NOMO-1 (cell line): ENCODE results near the gene OSM.

Experiments used
- DNase-seq, 2 experiments: peaks; one replicate each; lab custom pipeline; 2025; ENCODE audit not compliant: unreplicated experiment in 2 of 2; lab: John Stamatoyannopoulos, UW

Gene OSM

DNA sequence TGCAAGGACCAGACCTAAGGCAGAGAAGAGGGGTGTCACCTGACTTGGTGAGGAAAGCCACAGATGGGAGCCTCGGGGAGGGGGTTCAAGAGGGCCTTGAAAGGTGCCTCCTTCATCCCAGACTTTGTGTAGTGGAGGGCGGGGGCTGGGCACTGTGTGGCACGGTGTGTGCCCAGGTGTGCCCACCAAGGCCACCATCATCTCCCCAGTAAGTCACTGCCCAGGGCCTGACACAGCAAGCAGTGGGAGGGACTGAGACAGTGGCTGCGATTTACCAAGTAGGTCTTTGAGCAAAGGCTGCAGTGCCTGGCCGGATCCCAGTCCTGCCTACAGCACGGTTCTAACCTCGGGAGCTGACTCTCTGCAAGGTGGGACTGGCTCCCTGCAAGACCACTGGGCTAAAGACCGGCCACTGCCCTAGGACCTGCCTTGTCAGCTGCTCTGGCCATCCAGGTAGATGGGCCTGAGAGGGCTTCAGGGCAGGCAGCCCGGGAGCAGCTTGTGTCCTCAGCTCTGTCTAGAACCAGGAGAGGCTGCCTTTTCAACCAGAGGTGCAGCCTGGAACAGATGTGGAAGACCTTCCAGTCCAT, 1.4 kb downstream of the OSM start:
- DNase-seq = no peak

GRCh38 chr22:30263883-30264282, 2.8 kb downstream of the OSM start:
- no peak for DNase-seq

DNA sequence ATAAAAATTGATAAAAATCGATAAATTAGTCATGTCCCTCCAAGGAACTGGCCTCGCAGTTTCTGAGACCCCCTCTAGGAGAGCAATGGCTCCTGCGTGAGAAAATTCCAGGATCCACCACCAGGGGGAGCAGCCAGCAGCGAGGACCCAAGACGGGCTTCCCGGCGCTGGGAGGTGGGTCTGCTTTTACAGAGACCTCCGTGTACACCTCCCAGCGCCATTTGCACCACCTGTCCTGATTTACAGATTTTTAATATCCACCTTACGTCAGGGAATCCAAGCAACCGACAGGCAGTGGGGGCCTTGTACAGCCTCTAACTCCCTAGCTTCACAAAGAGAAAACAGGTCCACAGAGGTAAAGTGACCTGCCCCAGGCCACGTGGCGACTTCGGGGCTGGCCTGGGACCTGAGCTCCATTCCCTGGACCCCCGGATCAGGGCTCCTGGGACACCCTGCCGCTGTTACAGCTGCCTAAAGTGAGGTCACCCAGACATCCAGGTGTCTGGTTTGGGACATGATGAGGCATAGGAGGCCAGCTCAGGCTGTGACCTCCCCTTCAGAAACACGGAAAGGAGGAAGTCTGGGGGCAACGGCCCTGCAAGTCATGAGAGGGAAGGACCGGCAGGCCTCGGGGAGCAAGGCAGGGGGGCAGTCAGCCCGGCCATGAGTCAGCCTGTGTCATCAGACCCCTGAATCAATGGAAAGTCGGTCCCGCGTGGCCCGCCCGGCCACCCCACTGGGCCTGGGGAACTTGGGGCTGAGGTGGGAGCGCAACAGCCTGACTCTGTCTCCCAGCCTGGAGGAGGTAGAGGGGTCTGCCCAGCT, 3.5 kb downstream of the OSM start:
- peak; percentile 60 to 71 for DNase-seq

DNA sequence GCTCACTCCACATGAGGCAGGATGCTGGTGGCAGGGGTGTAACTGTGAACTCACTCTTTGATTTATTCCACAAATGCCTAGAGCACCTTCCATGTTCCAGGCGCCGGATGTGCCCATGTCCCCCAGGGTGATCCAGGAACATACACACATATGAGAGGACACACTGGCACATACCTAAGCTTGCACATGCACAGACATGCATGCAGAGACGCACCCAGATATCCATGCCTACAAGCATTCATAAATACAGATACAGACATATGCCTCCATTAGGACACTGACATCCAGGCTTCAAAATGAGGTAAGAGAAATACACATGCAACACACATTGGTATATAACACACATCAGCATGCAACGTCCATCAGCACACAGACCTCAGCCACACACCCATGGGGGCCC, 4.5 kb downstream of the OSM start:
- DNase-seq = no peak

DNA sequence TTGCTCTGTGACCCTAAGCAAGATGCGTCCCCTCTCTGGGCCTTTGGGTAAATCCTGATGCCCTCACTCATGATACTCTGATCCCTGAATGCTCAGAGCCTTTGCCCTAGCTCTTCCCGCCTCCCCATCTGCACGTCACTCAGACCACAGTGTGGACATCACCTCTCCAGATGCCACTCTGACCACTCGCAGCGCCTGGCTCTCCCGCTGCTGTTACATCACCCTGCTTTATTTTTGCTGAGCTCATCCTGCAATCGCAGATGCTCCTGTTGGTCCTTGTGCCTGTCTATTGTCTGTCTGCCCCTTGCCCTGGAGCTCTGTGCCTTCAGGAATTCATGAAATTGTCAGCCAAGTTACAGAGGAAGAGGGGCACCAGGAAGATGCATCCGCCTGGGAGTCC, 5.5 kb downstream of the OSM start:
- DNase-seq = peak in 1 of 2 experiments; percentile 33

- DNase-seq = no peak
Measured at GRCh38 chr22:30260682-30261081, 6.0 kb downstream of the OSM start.

- no peak for DNase-seq
Measured at GRCh38 chr22:30260276-30260675, 6.4 kb downstream of the OSM start.

- no peak for DNase-seq
Measured at GRCh38 chr22:30254314-30254713, 12.3 kb downstream of the OSM start.

DNA sequence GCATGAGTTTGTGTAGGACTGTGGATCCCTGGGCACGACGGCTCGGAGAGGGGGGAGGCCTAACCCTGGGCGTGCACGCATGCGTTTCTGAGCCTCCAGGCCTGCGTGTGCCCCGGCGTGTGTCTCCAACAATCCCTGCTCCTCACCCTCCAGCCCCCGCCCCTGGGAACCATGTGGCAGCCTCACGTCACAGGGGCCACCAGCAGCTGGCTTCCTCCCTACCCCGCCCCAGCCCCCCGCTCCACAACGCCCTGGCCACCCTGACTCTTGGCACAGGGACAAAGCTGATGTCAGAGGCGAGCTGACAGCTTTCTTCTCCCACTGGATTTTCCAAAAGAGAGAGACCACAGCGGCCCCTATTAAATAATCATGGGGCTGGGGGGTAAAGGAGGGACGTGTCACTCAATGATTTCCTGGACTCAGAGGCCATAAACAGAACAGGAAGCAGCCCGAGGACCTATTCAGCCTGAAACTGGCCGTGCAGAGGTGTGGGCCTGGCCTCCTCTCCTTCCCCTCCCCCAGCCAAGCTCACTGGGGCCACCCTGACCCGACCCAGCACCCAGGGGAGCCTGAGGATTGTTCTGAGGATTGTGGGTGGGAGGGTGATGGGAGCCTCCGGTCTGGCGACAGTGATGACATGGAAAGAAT, 13.3 kb downstream of the OSM start:
- DNase-seq = no peak

GRCh38 chr22:30252411-30253204, 14.0 kb downstream of the OSM start:
- peak in 1 of 2 experiments; percentile 19 for DNase-seq

DNA sequence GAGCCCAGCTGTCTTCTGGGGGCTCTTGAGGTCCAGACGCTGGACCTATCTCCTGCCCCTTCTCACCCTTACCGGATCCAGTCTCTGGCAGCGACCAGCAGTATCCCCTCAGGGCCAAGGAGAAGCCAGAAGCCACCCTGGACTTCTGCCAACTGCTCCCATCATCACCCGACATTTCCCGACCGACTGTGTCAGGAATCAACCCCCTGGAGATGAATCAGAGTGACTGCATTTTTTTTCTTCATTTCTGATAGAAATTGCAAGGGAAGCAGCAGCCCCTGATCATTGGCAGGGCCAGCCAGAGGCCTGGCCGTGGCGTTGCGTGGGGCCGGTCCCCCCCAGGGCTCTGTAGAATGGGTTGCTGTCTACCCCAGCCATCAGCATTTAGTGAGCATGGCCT, 14.9 kb downstream of the OSM start:
- no peak for DNase-seq

DNA sequence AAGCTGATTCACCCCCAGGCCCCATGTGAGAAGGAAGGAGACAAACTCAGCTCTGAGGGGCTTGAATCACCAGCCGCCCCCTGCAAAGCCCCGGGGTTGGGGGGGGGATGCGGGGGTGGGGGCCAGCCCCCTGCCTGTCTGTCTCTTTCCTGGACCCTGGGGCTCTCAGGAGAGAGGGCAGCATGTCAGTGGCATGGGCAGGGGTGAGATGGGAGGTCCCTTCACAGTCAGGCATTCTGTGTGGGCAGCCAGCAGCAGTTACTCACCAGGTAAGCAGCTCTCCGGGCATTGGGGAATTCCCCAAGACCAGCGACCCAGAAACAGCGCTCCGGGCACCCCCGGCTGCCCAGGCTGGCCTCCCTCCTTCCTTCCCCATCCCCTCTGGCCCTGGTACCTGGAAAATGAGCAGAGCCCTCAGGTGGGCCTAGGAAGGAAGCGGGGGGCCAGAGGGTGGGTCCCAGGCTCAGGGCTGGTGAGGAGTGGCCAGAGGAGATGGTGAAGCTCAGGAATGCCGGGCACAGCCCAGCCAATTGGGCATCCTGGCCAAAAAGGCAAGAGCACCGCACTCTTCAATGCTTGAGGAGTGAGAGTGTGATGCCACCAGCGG, 15.9 kb downstream of the OSM start:
- DNase-seq = no peak

- DNase-seq = no peak
Measured at GRCh38 chr22:30250039-30250565, 16.5 kb downstream of the OSM start.

DNA sequence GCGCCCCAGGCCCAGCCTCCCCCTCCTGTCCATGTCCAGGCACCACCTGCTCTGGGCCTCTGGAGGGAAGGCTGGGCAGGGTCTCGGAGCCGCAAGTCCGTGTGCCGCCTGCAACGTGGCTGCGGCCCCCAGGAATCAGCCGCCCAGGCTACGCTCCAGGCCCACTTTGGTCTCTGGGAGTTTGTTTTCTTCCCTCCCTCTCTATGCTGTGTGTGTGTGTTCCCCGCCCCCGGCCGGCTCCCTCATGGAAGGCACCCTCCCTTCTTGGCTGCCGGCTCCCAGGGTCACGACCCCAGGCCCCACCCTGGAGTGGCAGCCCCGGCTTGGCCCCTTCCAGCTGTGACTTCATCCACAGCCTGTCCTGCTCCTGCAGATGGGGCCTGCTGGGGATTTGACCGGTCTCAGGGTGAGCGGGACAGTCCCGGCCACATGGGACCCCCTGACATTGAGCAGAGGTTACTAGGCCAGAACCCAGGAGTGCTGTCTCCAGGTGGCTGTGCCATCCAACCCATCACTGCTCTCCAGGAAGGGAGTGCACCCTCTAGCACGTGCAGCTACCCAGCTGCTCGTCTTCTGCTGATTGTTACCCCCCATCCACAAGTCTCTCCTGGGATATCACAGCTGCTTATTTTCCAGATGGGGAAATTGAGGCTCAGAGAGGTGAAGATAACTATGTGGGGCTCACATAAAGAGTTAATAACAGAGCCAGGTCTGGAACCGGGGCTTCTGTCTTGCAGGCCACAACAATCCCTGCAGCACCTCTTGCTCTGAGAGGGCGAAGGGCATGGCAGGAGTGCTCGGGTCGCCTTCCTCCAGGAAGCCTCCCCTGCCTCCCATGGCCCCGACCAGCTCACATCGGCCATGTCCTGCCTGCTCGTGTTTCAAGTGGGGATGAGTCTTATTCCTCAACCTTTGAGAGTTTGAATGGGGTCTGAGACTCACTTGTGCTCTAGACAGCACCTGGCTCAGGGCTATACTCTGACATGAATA, 17.3 kb downstream of the OSM start:
- no peak for DNase-seq

DNA sequence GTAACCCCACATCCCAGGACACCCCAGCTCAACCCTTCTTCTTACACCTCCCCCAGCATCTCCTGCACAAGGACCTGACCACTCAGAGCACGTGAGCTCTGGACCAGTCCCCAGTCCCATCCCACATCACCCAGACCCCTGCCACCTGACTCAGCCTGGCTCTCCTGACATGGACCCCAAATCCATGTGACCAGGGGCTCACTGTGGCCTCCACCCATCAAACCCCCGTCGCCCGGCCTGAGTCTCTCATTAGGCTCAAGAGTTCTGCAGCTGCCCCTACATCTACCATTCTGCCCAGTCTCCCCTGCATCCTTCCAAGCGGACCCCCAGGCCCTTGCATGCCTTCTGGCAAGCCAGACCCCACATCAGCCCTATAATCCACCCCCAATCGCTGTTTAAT, 18.2 kb downstream of the OSM start:
- DNase-seq = no peak

- no peak for DNase-seq
Measured at GRCh38 chr22:30247974-30248373, 18.7 kb downstream of the OSM start.

DNA sequence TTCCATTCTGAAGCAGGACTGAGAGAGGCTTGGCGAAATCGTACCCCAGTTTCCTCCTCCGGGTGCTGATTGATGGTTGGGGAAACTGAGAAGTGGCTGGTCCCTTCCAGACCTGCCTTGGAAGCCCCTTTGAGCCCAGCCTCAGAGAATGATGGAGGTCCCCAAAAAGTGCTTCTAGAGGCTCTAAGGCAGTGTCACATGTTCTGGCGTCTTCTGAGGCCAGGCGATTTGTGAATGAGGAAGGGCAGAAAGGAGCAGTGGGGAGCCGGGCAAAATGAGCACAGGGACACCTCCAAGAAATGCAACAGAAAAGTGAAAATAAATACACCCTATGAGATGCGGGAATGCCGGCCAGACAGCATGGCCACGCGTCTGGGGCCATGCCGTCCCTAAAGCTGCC, 19.1 kb downstream of the OSM start:
- no peak for DNase-seq

- DNase-seq = no peak
Measured at GRCh38 chr22:30246814-30247376, 19.8 kb downstream of the OSM start.
